GM18870 (cell line): ENCODE measurements around the gene VPS39.

Source experiments
- ATAC-seq: cut with Tn5 transposase; IDR thresholded peaks from one replicate; pipeline ENCODE4 v1.9.1; 2021; ENCODE audit warnings: moderate library complexity; ENCODE audit not compliant: unreplicated experiment

VPS39 gene

DNA sequence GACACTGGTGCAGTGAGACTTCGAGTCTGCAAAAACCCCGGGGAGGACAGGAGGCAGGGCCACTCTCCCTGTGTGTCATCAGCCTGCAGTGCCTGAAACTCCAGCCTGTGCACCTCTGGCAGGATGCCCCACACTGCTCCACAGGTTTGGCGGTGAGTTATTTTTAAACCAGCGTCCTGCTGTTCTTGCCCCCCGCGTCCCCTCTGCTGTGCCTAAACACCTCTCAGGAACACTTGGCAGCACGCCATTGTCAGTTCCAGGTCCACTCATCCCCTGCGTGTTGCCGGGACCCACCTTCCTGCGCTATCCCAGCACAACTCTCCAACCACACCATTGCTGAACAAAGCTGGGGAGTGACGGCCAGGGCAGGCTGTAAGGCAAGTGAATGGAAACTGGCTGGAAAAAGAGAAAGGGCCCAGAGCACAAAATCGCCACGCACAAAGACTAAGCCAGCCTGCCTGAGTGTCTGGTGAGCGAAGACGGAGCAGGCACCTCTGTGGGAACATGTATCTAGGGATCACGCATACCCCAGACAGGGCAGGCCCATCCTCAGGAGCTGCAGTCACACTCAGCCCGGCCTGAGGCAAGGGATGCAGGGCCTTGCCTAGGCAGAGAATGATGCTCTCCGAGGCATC is 48.6 kb downstream of the VPS39 start:
- ATAC-seq: no peak

- ATAC-seq: no peak
Measured at GRCh38 chr15:42158941-42159340, 49.2 kb downstream of the VPS39 start.

GRCh38 chr15:42157981-42158765 is 49.9 kb downstream of the VPS39 start:
- no peak for ATAC-seq

- no peak for ATAC-seq
Measured at GRCh38 chr15:42157381-42157780, 50.7 kb downstream of the VPS39 start.

DNA sequence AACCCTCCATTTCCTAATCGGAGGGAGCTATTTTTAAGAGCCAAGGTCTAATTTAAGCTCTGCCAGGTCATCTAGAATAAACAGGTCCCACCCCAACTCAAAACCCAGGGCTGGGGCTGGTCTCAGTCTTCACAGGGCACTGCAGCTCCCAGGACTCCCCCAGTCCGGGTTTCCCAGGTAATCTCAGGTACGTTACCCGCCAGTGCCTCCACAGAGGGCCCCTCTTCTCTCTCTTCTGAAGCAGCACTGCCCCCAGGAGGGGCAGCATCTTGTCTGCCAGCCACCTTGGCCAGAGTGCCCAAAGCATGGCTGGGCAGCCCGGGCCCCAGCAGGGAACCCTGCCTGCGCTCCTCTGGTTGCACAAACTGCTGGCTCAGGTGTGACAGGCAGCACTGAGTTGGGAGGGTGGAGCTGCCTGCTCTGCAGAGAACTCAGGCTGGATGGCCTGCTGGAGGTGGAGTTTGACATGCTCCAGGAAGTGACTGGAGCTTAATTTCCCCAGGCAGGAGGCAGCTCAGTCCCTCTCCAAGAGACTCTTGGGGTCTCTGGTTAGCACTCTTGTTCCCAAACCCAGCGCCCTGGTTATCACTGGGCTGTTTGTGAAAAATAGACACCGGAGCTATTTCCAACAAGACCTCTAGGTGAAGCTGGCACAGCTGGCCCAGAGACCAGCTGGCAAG is 51.7 kb downstream of the VPS39 start, which contains the start of gene PLA2G4F:
TSS of gene PLA2G4F (minus strand) at position 394 of the 680 bp plus-strand sequence. CDS start at position 307, 87 bp downstream.
- ATAC-seq: no peak

DNA sequence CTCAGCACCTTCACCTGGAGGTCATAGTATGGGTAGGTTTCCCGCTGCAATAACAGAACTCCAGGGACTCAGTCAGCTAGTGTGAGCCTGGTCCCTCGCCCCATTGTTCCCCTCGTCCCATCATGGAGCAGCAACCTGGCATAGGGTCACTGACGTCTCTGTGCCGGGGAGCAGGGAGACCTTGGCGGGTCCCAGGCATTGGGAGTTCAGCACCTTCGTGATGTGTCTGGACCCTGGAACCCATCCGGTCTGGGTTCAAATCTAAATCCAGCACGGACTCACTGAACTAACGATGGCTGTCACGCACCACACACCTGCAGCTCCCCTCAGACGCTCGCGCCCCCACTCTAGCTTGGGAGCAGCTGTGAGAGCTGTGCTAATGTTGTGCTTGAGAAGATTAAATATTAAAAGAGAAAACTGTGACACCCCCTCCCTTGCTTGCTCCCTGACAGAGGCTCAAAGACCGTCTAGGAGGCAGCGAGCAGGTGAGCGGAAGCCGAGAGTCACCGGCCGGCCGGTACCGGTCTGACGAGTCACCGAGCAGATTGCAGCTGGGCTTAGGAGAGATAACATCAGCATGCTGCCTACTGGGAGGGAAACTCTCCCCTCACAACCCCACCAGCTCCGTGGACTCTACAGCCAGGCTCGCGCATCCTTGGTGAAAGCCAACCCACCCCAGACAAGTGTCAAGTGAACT is 52.4 kb downstream of the VPS39 start:
- ATAC-seq: no peak

- ATAC-seq: no peak
Measured at GRCh38 chr15:42154956-42155355, 53.1 kb downstream of the VPS39 start.

DNA sequence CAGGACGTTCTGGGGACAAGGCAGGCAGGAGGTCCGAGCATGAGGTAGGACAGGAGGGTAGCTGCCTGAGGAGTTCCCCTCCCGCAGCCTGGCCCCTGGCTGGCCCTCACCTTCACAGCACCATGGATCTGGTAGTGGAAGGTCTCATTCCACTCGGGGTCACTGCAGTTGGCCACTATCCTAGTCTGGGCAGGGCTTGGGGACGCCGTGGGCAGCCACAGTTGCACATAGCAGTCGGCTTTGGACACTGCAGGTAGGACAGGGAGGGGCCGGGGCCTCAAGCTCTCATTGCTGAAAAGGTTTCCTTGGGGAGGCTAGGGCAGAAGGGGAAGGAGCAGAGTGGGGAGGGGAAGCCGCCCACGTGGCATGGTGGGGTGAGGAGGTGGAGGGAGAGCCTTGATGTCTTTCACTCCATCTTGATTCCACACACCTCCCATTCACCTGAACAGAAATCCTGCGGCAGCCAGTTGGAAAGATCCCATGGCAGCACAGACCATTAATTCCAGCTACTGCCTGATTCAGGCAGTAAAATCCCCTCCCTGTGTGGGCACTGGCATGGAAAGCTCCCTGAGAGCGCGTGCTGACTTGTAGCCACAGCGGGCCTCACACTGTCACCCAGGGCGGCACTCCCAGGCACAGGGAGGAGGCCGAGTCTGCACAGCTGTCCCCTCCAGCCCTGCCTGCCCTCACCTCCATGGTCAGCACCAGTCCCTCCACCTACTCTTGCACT is 53.7 kb downstream of the VPS39 start:
- ATAC-seq: no peak

DNA sequence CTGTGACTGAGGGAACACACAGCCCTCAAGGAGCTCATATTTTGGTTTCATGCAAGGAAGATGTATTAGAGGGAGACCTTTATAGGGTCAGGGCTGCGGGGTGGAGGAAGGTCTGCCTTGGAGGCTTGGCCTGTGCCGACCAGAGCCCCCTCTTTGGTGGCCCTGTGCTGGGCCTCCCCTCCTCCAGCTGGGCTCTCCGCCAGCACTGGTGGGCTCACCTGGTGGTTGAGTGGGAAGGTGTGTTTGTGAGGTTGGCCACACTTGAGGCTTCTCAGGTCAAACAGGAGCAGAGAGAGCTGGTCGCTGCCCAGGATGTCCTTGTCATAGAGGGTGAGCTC is 54.3 kb downstream of the VPS39 start:
- ATAC-seq: no peak

DNA sequence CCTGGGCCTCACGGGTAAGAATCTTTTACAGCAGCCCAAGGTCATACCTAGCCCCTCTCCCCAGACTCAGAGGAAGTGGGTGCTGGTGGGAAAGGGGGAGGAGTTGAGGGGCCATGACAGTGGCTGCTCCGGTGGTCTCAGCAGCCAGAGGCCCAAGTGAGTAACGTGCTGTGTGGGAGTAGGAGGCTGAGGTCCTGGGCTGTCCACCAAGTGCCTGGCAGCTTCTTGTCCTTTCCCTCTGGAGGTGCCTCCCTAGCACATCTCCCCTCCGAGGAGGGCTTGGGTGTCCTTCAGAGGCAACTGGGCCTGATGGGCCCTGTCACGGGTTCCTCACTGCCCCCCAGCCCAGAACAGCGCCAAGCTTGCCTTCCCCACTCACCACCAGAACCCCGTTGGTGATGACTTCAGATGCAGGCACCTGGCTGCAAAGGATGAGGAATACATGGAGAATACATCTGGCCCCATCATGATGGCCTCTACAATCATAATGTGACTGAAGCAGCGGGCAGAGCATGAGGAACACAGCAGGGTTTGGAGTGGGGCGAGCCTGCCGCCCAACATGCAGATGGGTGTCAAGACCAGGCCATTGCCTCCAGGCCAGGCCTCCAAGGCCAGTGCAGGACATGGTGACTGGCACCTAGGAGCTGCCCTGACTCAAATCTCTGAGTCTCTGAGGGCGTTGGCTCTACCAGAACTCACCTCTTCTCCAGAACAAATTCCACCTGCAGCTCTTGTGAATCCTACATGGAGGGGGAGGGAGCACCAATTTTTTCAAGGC is 55.0 kb downstream of the VPS39 start:
- no peak for ATAC-seq

DNA sequence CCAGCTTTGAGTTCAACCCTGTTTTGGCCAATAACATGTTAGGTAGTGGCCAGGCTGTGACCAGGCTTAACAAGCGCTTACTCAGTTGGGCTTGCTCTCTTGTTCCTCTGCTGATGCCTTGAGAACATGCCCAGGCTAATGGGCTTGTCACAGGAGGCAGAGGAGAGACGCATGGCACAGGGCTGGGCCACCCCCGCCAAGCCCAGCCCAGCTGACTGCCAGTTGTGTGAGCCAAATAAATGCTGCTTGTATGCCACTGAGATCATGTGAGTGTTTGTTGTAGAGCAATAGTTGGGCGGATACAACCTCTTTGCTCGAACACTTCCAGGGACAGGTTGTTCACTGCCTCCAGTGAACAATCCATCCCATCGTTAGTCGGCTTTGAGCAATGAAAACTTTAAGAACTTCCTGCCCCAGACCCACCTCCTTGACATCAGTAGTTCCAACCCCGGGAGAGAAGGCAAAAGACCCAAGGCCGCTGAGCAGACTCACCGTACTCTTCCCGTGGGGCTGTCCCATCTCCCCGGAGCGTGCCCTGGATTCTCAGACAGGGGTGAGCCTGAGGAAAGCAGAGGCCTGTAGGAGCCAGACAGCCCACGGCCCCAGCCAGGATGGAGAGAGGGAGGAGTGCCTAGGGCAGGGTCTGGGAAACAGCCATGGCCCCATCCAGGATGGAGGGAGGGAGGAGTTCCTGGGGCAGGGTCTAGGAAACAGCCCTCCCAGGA is 55.7 kb downstream of the VPS39 start:
- no peak for ATAC-seq

GRCh38 chr15:42151736-42152135 is 56.4 kb downstream of the VPS39 start:
- ATAC-seq: no peak

DNA sequence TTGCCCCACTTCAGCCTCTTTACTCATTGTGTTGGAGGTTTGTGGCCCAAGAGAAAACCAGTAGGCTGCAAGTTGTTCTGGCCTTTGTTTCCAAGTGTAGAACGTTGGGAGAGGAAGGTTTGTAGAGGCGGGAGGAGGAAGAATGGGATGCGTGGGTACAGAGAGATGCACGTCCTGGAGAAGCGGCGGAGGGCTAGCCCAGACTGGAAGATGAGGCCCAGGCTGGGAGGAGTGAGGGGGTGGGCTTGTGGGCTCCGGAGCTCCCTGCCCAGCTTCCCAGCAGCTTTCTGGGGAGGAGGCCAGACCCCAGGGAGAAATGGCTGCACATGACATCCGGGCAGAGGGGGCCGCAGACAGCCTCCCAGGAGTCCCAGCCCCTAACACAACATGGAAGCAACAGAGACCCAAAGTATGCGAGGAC is 57.0 kb downstream of the VPS39 start:
- no peak for ATAC-seq

DNA sequence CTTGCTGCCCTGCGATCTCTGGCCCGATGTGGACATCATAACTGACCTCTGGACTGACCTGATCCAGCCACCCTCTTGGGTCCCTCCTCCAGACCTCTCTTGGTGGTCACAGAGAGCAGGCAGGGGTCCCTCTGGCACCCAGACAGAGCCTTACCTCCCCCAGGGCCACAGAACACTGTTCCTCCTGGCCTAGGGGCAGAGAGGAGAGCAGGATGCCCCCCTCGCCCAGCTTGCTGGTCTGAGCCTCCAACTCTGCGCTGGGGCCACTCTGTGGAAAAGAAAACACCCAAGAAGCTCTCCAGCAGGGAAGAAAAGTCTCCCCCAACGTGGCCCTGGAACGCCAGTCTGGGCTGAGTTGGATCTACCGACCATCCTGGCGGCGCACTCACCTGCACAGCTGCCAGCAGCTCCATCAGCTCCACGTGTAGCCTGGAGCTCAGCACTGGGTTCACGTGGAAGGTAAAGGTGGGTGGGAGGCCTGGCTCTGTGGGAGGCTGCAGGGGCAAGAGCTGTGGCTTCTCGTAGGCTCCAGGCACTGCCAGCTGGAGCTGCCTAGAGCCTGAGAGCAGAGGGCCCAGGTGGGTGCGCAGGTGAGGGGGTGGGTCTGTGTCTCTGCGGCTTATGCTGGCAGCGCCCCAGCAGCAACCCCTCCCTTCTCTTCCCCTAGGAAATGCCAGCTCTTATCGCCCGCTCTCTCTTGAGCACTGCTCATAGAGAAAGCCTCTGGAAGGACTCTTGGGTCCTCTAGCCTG is 57.7 kb downstream of the VPS39 start:
- ATAC-seq: no peak

DNA sequence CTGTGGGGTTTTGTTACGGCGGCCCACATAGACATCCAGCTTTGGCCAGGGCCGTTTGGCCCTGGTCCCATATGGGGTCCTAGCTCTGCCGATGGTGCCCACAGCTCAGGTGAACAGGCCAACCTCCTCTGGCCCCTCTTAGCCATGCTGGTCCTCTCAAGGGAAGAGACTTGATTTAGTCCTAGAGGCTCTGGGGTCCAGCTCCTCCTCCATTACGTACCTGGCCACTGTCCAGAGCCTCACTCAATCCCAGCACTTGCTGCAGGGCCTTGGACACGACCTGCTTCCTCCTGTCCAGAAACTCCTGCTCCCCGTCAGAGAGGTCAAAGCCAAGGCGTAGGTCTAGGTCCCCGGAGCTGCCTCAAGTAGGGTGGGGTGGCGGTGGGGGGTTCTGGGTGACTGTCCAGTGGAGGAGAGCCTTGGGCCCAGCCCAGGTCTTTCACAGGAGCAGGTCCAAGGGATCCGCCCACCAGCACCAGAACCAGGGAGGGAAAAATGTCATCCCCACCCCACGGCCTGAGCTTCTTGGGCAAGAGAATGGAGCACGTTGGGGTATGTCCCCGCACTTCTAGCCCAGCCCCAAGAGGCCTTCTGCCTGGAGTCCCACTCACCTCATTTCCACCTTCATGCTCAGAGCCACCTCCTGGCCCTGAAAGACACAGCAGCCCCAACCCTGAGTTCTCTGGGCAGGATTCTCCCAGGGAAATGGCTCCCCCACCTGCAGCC is 58.4 kb downstream of the VPS39 start:
- no peak for ATAC-seq

GRCh38 chr15:42148808-42149492 is 59.2 kb downstream of the VPS39 start:
- no peak for ATAC-seq

GRCh38 chr15:42147431-42147735 is 60.7 kb downstream of the VPS39 start:
- ATAC-seq: no peak
